ENCODE results near the gene FURIN.

DNA sequence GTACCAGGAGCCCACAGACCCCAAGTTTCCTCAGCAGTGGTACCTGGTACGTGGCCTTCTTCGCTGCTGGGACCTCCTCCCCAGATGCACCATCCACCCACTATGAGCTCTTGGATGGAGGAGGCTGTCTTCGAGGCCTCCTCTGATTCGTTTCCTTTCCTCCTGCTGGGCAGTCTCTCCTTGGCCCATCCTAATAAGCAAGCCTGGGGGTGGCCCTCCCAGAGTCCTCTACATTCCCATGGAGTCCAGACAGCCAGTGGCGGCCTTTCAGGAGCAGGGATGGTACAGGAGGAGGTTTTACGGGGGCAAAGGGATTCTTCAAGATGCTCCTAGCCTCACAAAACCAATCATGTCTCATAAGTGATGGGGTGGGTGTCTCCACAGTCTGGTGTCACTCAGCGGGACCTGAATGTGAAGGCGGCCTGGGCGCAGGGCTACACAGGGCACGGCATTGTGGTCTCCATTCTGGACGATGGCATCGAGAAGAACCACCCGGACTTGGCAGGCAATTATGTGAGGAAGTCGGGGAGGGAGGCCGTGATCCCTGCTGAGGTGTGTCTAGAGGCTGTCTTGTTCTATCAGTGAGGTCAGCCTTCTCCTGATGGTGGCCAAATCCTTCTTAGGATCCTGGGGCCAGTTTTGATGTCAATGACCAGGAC, 8.3 kb downstream of the FURIN start:
- no peak for TF ChIP-seq YY1 (IDR thresholded peaks at IDR 0.05; ENCODE audit: insufficient read depth, insufficient read length)
- no peak for TF ChIP-seq ZNF274 (IDR thresholded peaks at IDR 0.05; ENCODE audit: low read depth, low read length)
- TF ChIP-seq SUZ12 (IDR thresholded peaks at IDR 0.05; ENCODE audit: extremely low read depth, insufficient read depth, insufficient read length) = no peak

Measured in NT2/D1 (cell line).